GM21576 (cell line): ENCODE measurements around the gene KIRREL1.

Experiments used
- ATAC-seq: cut with Tn5 transposase; IDR thresholded peaks from one replicate; pipeline ENCODE4 v1.9.1; 2021; ENCODE audit warnings: mild to moderate bottlenecking, moderate library complexity; ENCODE audit not compliant: unreplicated experiment

Gene KIRREL1

GRCh38 chr1:157971769-157972168 lies 21.7 kb upstream of the KIRREL1 start:
- no peak for ATAC-seq

- ATAC-seq: no peak
Measured at GRCh38 chr1:157975228-157975950, 18.1 kb upstream of the KIRREL1 start.

- no peak for ATAC-seq
Measured at GRCh38 chr1:157976888-157977287, 16.6 kb upstream of the KIRREL1 start.

GRCh38 chr1:157978586-157979403 lies 14.7 kb upstream of the KIRREL1 start:
- no peak for ATAC-seq

GRCh38 chr1:157982136-157982535 lies 11.3 kb upstream of the KIRREL1 start:
- ATAC-seq: no peak

GRCh38 chr1:157983787-157984186 lies 9.7 kb upstream of the KIRREL1 start:
- ATAC-seq: no peak

- ATAC-seq: no peak
Measured at GRCh38 chr1:157984469-157984868, 9.0 kb upstream of the KIRREL1 start.

- no peak for ATAC-seq
Measured at GRCh38 chr1:157985473-157985872, 8.0 kb upstream of the KIRREL1 start.

- ATAC-seq: no peak
Measured at GRCh38 chr1:157988002-157988401, 5.4 kb upstream of the KIRREL1 start.

GRCh38 chr1:157992031-157992832 lies 1.2 kb upstream of the KIRREL1 start:
- no peak for ATAC-seq

- no peak for ATAC-seq
Measured at GRCh38 chr1:157992833-157993146, 655 bp upstream of the KIRREL1 start.

GRCh38 chr1:157993918-157994605 lies 617 bp downstream of the KIRREL1 start:
- ATAC-seq: no peak

- no peak for ATAC-seq
Measured at GRCh38 chr1:157994704-157995582, 1.5 kb downstream of the KIRREL1 start.

- no peak for ATAC-seq
Measured at GRCh38 chr1:157995583-157996169, 2.2 kb downstream of the KIRREL1 start.

- ATAC-seq: no peak
Measured at GRCh38 chr1:157996433-157996832, 3.0 kb downstream of the KIRREL1 start.

GRCh38 chr1:158000507-158000906 lies 7.1 kb downstream of the KIRREL1 start:
- ATAC-seq: no peak

- ATAC-seq: no peak
Measured at GRCh38 chr1:158002022-158002630, 8.7 kb downstream of the KIRREL1 start.

GRCh38 chr1:158002631-158003405 lies 9.4 kb downstream of the KIRREL1 start:
- ATAC-seq: no peak
